B cell (primary cell): ENCODE data around the gene CYFIP2. TPM values are rescaled to one million over a fixed set of nuclear protein-coding genes. Genes with fewer than 3 reads are reported as not detected.

Experiments
- ATAC-seq: fragments of 200-7000 bp; cut with Tn5 transposase; one replicate; pipeline ENCODE4 v1.10.0; 2021; ENCODE audit warnings: low read depth, mild to moderate bottlenecking, moderate number of reproducible peaks, moderate library complexity
- CTCF ChIA-PET: fragments of 350-600 bp; sonication (Branson Sonifier 250); formaldehyde crosslinking; loops from one replicate; lab custom pipeline; 2021; ENCODE audit warnings: antibody characterized with exemption, inconsistent platforms; lab: Charles Lee
- POLR2A ChIA-PET: fragments of 350-600 bp; sonication (Branson Sonifier 250); formaldehyde crosslinking; loops from one replicate; lab custom pipeline; 2021; ENCODE audit warnings: antibody characterized with exemption; lab: Charles Lee
- DNase-seq: peaks from one replicate; pipeline ENCODE4 v3.0.0; 2013
- H2AFZ ChIP-seq: 2 replicates; pipeline ENCODE4 v1.6.1; 2012; ENCODE audit warnings: mild to moderate bottlenecking, low read depth, low read length; ENCODE audit not compliant: insufficient read depth, poor library complexity, severe bottlenecking
- H3K27ac ChIP-seq, 2 donors: 1 replicate in 1 of 2; 2 replicates in 1 of 2; pipeline ENCODE4 v1.5.1; 2012 to 2013; ENCODE audit warnings: low read length in 2 of 2, mild to moderate bottlenecking in 2 of 2, moderate library complexity in 1 of 2
- H3K27me3 ChIP-seq, 4 experiments: fragments of 200-600 bp in 1 of 4; sonication (generic) in 1 of 4; replicated peaks in 1 of 4; 1 replicate in 2 of 4; 2 replicates in 2 of 4; pipeline versions ENCODE4 v1.6.1 to v1.7.0; 2013 to 2016; ENCODE audit warnings: low read length in 3 of 4, mild to moderate bottlenecking in 2 of 4, mixed read lengths in 1 of 4, moderate library complexity in 1 of 4; ENCODE audit not compliant: insufficient read depth in 4 of 4, control insufficient read depth in 3 of 4; ENCODE audit errors: control extremely low read depth in 1 of 4
- H3K36me3 ChIP-seq, 2 experiments: replicated peaks in 1 of 2; 1 replicate in 1 of 2; 2 replicates in 1 of 2; pipeline versions ENCODE4 v1.6.1 to v1.7.1; 2013; ENCODE audit warnings: low read length in 1 of 2; ENCODE audit not compliant: insufficient read depth in 2 of 2, control insufficient read depth in 1 of 2; ENCODE audit errors: control extremely low read depth in 1 of 2, extremely low read depth in 1 of 2
- H3K4me1 ChIP-seq, 2 donors: fragments of 200-600 bp in 1 of 2; sonication (generic) in 1 of 2; 1 replicate in 1 of 2; 2 replicates in 1 of 2; pipeline versions ENCODE4 v1.5.1 to v1.6.1; 2013 to 2017; ENCODE audit warnings: low read length in 2 of 2; ENCODE audit not compliant: control insufficient read depth in 2 of 2, insufficient read depth in 2 of 2
- H3K4me2 ChIP-seq: replicated peaks from 2 replicates; pipeline ENCODE3; 2012; ENCODE audit warnings: mild to moderate bottlenecking, low read depth, low read length; ENCODE audit not compliant: poor library complexity, severe bottlenecking
- H3K4me3 ChIP-seq, 5 experiments: fragments of 200-600 bp in 1 of 5; sonication (generic) in 1 of 5; 1 replicate in 3 of 5; 2 replicates in 2 of 5; pipeline versions ENCODE4 v1.5.1 to v1.7.0; 2011 to 2016; ENCODE audit warnings: low read length in 4 of 5, mild to moderate bottlenecking in 4 of 5, low read depth in 2 of 5, control low read depth in 1 of 5, moderate library complexity in 1 of 5; ENCODE audit not compliant: insufficient read depth in 1 of 5; ENCODE audit errors: control extremely low read depth in 1 of 5, extremely low read depth in 1 of 5
- H3K79me2 ChIP-seq: fragments of 200-600 bp; sonication (generic); one replicate; pipeline ENCODE4 v1.6.0; 2016; ENCODE audit warnings: low read length; ENCODE audit not compliant: control insufficient read depth, insufficient read depth
- H3K9ac ChIP-seq: fragments of 200-600 bp; sonication (generic); 2 replicates; pipeline ENCODE4 v1.6.1; 2017; ENCODE audit warnings: mild to moderate bottlenecking, low read length, moderate library complexity
- H3K9me3 ChIP-seq, 3 donors: one replicate each; pipeline versions ENCODE4 v1.6.1 to v1.7.1; 2013; ENCODE audit warnings: low read length in 2 of 3; ENCODE audit not compliant: control insufficient read depth in 2 of 3, insufficient read depth in 1 of 3; ENCODE audit errors: control extremely low read depth in 1 of 3
- H4K20me1 ChIP-seq: 2 replicates; pipeline ENCODE4 v1.6.0; 2012; ENCODE audit warnings: mild to moderate bottlenecking, low read length; ENCODE audit not compliant: insufficient read depth, control insufficient read depth, poor library complexity, severe bottlenecking
- H3K27ac Mint-ChIP-seq: one replicate; pipeline ENCODE4 v1.8.0; 2021; ENCODE audit warnings: mixed read lengths
- H3K27me3 Mint-ChIP-seq: one replicate; pipeline ENCODE4 v1.8.0; 2021; ENCODE audit warnings: mixed read lengths
- H3K4me1 Mint-ChIP-seq: one replicate; pipeline ENCODE4 v1.8.0; 2021; ENCODE audit warnings: mixed read lengths
- H3K4me3 Mint-ChIP-seq: one replicate; pipeline ENCODE4 v1.8.0; 2021; ENCODE audit warnings: mixed read lengths
- H3K9me3 Mint-ChIP-seq: one replicate; pipeline ENCODE4 v1.8.0; 2022; ENCODE audit warnings: mixed read lengths; ENCODE audit not compliant: insufficient read depth
- EZH2 ChIP-seq: IDR thresholded peaks from 2 replicates; pipeline ENCODE4 v1.6.1; 2012; ENCODE audit warnings: borderline replicate concordance, low read depth, mild to moderate bottlenecking, moderate library complexity, low read length; ENCODE audit not compliant: insufficient read depth, poor library complexity, severe bottlenecking
- WGBS: methylation state at CpG from one replicate; pipeline ENCODE4 v1.1.5; 2013; ENCODE audit warnings: missing lambda C conversion rate; ENCODE audit not compliant: insufficient coverage; 5-methylcytosine and 5-hydroxymethylcytosine counted together
- intact Hi-C: fragments of 100-400 bp; cut with micrococcal nuclease; formaldehyde crosslinking; loops from one replicate; pipeline ENCODE4 v1.10.0; 2022
- polyA plus RNA-seq: library from polyadenylated mRNA; depleted of rRNA; stranded (reverse); fragments of >200 nt; gene quantifications from 2 replicates; pipeline ENCODE4 v1.2.3, GENCODE V29; 2012
- total RNA-seq, 2 donors: library from RNA; stranded (reverse); fragments of 120-200 nt in 1 of 2; gene quantifications; 1 replicate in 1 of 2; 2 replicates in 1 of 2; pipeline versions ENCODE4 v1.2.3 to v1.2.4, GENCODE V29; 2013 to 2022
- TF ChIP-seq, protein P1 (sequence below): fragments of 200-600 bp; IDR thresholded peaks from one replicate; pipeline ENCODE4 v1.8.0; 2022; ENCODE audit warnings: antibody characterized with exemption, mild to moderate bottlenecking

Gene CYFIP2
- total and polyA plus RNA-seq, 2 donors (not counting 1 experiment from before 2014, with no cell fraction given) = 231 to 663 TPM

DNA sequence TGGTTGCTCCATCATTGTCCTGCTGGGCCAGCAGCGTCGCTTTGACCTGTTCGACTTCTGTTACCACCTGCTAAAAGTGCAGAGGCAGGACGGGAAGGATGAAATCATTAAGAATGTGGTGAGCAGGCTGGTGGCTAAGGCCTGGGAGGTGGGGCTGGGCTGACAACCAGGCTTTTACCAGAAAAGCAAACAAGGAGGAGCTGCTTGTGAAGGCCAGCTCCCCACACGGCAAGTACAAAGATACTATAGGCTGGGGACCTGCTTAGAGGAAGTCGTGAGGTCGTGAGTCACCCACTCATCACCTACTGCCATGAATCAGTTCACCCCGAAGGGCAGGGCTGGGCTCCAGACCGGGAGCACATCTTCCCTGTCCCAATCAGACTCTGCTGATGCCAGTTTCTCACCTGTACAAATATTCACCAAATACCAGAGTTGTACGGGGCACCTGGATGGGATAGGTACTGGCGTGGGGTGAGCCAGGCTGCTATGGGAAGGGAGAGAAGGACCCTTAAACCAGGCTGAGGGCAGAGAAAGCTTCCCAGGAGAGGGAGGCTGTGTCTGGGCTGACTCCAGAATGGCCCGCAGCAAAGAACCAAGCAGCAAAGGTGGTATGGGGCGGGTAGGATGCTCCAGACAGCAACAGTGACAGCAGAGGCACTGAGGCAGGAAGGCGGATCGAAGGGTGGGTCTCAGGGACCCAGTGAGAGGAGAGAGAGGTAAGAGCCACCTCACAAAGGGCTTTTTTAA is 124.8 kb downstream of the CYFIP2 start:
- H3K9me3 ChIP-seq = peaks cover 0 to 7% (median 0%) of the 10 kb centered on the region in 3 donors
- no peaks in the 10 kb centered on the region for H3K79me2 ChIP-seq
- H3K27ac Mint-ChIP-seq = peak overlapping the region; percentile 82
- no peak overlapping the region for H3K4me3 ChIP-seq
- peak overlapping the region; percentile 36 to 47 for H3K27ac ChIP-seq
- no peak overlapping the region for H3K9ac ChIP-seq
- ATAC-seq = peak; percentile 63
- ChIA-PET POLR2A (no interaction called here), CTCF (interaction anchor here (1.0 to 1.9 kb wide), 3 partner anchors 69 to 353 kb away, joined by 3 to 5 read pairs (median 3); partner anchors contain the start of genes LSM11 and NIPAL4)
- 86% methylated on average over 10 of the region's 15 CpGs for WGBS
- peaks cover 0 to 78% of the 10 kb centered on the region in 2 experiments for H3K36me3 ChIP-seq
- no peaks in the 10 kb centered on the region for H3K27me3 Mint-ChIP-seq
- intact Hi-C loops = no loop called here
- peak overlapping the region; percentile 29 for H3K4me3 Mint-ChIP-seq
- peaks cover 6% of the 10 kb centered on the region for H3K4me1 Mint-ChIP-seq
- no peaks in the 10 kb centered on the region for H4K20me1 ChIP-seq
- no peaks in the 10 kb centered on the region for H3K27me3 ChIP-seq
- no peaks in the 10 kb centered on the region for H3K9me3 Mint-ChIP-seq
- H3K4me2 ChIP-seq = no peak overlapping the region
- no peaks in the 10 kb centered on the region for H3K4me1 ChIP-seq
- H2AFZ ChIP-seq = no peak overlapping the region
- no peak for DNase-seq
- TF ChIP-seq, protein P1, sequence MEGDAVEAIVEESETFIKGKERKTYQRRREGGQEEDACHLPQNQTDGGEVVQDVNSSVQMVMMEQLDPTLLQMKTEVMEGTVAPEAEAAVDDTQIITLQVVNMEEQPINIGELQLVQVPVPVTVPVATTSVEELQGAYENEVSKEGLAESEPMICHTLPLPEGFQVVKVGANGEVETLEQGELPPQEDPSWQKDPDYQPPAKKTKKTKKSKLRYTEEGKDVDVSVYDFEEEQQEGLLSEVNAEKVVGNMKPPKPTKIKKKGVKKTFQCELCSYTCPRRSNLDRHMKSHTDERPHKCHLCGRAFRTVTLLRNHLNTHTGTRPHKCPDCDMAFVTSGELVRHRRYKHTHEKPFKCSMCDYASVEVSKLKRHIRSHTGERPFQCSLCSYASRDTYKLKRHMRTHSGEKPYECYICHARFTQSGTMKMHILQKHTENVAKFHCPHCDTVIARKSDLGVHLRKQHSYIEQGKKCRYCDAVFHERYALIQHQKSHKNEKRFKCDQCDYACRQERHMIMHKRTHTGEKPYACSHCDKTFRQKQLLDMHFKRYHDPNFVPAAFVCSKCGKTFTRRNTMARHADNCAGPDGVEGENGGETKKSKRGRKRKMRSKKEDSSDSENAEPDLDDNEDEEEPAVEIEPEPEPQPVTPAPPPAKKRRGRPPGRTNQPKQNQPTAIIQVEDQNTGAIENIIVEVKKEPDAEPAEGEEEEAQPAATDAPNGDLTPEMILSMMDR = no peak
- no peak for TF ChIP-seq EZH2

- Histone ChIP-seq H3K79me2 (no peaks in the 10 kb centered on the region), H3K36me3 (peaks cover 0 to 7% of the 10 kb centered on the region in 2 experiments), H3K4me1 (peaks cover 4 to 6% of the 10 kb centered on the region in 2 donors), H3K9ac (no peak overlapping the region), H3K9me3 (peaks cover 0 to 13% (median 8%) of the 10 kb centered on the region in 3 donors), H4K20me1 (no peaks in the 10 kb centered on the region), H3K27me3 (no peaks in the 10 kb centered on the region), H2AFZ (no peak overlapping the region), H3K4me3 (no peak overlapping the region), H3K4me2 (no peak overlapping the region), H3K27ac (no peak overlapping the region)
- Mint-ChIP-seq H3K27ac (peak overlapping the region; percentile 11), H3K27me3 (no peaks in the 10 kb centered on the region), H3K4me1 (peaks cover 10% of the 10 kb centered on the region), H3K9me3 (peaks cover 8% of the 10 kb centered on the region), H3K4me3 (no peak overlapping the region)
- DNase-seq = no peak
- ChIA-PET CTCF (no interaction called here), POLR2A (no interaction called here)
- intact Hi-C loops = no loop called here
- ATAC-seq = no peak
- no peak for TF ChIP-seq EZH2
- TF ChIP-seq, protein P1 = no peak
Measured at GRCh38 chr5:157398305-157398704, 132.4 kb downstream of the CYFIP2 start.
